Measurements from ENCODE around the gene PRPF6.

DNA sequence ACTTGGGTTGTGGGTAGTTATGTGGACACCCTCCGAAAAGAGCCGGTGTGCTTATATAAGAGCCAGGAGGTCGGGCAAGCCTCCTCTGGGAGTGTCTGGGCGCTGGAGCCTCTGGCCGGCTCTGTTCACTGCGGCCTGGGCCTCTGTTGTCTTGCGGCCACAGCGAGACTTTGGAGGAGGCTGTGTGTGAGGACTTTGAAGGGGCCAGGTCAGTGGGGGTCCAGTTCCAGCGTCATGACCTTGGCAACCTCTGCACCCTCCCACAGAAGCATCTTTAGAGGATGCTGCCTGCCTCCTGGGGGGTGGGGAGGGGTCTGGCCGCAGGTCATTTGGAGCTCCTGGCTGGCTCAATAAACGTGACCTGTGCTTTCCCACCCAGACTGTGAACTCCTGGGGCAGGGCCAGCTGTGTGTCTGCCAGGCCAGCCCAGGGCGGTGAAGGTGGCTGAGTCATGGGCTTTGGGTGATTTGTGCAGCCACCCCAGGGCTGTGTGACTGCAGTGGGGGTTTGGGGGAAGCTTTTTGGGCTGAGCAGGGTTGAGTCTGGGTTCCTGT, 83.3 kb downstream of the PRPF6 start:
- TF ChIP-seq, protein P1, sequence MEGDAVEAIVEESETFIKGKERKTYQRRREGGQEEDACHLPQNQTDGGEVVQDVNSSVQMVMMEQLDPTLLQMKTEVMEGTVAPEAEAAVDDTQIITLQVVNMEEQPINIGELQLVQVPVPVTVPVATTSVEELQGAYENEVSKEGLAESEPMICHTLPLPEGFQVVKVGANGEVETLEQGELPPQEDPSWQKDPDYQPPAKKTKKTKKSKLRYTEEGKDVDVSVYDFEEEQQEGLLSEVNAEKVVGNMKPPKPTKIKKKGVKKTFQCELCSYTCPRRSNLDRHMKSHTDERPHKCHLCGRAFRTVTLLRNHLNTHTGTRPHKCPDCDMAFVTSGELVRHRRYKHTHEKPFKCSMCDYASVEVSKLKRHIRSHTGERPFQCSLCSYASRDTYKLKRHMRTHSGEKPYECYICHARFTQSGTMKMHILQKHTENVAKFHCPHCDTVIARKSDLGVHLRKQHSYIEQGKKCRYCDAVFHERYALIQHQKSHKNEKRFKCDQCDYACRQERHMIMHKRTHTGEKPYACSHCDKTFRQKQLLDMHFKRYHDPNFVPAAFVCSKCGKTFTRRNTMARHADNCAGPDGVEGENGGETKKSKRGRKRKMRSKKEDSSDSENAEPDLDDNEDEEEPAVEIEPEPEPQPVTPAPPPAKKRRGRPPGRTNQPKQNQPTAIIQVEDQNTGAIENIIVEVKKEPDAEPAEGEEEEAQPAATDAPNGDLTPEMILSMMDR (conservative IDR thresholded peaks at IDR 0.05; ENCODE audit: low read length) = no peak
- no peak for TF ChIP-seq EZH2phosphoT487 (IDR thresholded peaks at IDR 0.05; ENCODE audit: borderline replicate concordance, low read depth, low read length)
